ENCODE data around the gene HNRNPH2.

Gene HNRNPH2

DNA sequence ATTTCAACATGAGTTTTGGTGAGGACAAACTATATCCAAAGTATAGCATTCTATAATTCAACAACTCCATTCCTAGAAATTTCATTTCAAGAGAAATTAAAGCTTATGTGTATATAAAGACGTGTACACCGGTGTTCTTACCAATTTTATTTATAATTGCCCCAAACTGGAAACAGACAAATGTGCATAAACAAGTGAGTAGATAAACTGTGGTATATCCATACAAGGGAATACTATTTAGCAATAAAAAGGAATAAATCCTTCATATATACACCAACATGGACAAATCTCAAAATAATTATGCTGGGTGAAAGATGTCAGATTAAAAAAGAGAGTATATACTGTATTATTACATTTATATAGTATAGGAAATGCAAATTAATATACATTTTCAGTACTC is 19.9 kb downstream of the HNRNPH2 start:
- Histone ChIP-seq H3K9ac (ENCODE audit: low read depth, low read length) (no peak overlapping the region), H3K36me3 (ENCODE audit: control insufficient read depth, insufficient read depth, low read length) (peaks cover 2% of the 10 kb centered on the region), H3K4me1 (ENCODE audit: control insufficient read depth, insufficient read depth, low read length) (no peaks in the 10 kb centered on the region), H3K9me3 (ENCODE audit: control insufficient read depth, insufficient read depth, low read length) (peaks cover 7% of the 10 kb centered on the region), H3K27me3 (ENCODE audit: control insufficient read depth, insufficient read depth, low read length) (no peaks in the 10 kb centered on the region), H3K4me3 (ENCODE audit: low read depth, low read length) (no peak overlapping the region)

DNA sequence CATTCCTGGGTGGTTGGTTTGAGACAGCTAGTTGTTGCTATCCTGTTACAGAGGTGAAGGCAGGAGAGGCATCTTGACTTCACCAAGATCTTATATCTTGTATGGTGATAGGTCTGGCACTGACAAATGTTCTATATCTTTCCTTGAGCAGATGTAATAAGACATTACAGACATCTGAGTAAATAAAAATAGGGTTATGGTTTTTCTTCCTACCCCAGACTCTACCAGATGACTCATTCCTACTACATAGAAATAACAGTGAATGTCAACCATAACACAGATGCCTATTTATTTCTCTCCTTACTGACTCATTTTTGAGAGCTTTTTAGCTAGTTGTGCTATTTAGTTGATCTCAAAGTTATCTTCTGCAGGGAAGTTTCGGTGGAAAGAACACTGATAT is 21.9 kb downstream of the HNRNPH2 start:
- Histone ChIP-seq H3K27me3 (ENCODE audit: control insufficient read depth, insufficient read depth, low read length) (no peaks in the 10 kb centered on the region), H3K4me3 (ENCODE audit: low read depth, low read length) (no peak overlapping the region), H3K9ac (ENCODE audit: low read depth, low read length) (no peak overlapping the region), H3K36me3 (ENCODE audit: control insufficient read depth, insufficient read depth, low read length) (peaks cover 2% of the 10 kb centered on the region), H3K9me3 (ENCODE audit: control insufficient read depth, insufficient read depth, low read length) (peaks cover 7% of the 10 kb centered on the region), H3K4me1 (ENCODE audit: control insufficient read depth, insufficient read depth, low read length) (no peaks in the 10 kb centered on the region)

- no peak overlapping the region for H3K9ac ChIP-seq (ENCODE audit: low read depth, low read length)
- no peaks in the 10 kb centered on the region for H3K4me1 ChIP-seq (ENCODE audit: control insufficient read depth, insufficient read depth, low read length)
- H3K9me3 ChIP-seq (ENCODE audit: control insufficient read depth, insufficient read depth, low read length), result peaks cover 7% of the 10 kb centered on the region
- H3K27me3 ChIP-seq (ENCODE audit: control insufficient read depth, insufficient read depth, low read length), result no peaks in the 10 kb centered on the region
- peaks cover 2% of the 10 kb centered on the region for H3K36me3 ChIP-seq (ENCODE audit: control insufficient read depth, insufficient read depth, low read length)
- H3K4me3 ChIP-seq (ENCODE audit: low read depth, low read length), result no peak overlapping the region
Observed at GRCh38 chrX:101430457-101431078, 22.5 kb downstream of the HNRNPH2 start.

DNA sequence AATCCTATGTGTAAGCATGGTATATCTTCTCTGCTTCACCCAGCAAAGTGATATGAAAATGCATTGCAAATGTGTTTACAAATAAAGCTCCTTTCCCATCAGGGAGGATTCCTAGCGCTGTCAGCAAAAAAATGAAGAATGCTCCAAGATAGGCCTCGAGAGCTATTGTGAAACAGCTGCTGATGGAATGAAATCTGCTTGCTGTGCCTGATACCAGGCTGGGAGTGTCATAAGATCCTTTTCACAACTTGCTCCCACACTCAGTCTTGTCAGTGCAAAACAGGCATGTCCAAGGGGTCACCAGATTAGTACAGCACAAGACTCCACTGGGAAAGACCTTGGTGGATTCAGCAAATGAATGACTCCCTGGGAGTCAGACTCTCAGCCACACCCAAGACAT is 34.1 kb downstream of the HNRNPH2 start:
- Histone ChIP-seq H3K36me3 (ENCODE audit: control insufficient read depth, insufficient read depth, low read length) (peaks cover 10% of the 10 kb centered on the region), H3K27me3 (ENCODE audit: control insufficient read depth, insufficient read depth, low read length) (no peaks in the 10 kb centered on the region), H3K9ac (ENCODE audit: low read depth, low read length) (no peak overlapping the region), H3K9me3 (ENCODE audit: control insufficient read depth, insufficient read depth, low read length) (peaks cover 9% of the 10 kb centered on the region), H3K4me1 (ENCODE audit: control insufficient read depth, insufficient read depth, low read length) (no peaks in the 10 kb centered on the region), H3K4me3 (ENCODE audit: low read depth, low read length) (no peak overlapping the region)

- Histone ChIP-seq H3K4me3 (ENCODE audit: low read depth, low read length) (no peak overlapping the region), H3K36me3 (ENCODE audit: control insufficient read depth, insufficient read depth, low read length) (no peaks in the 10 kb centered on the region), H3K9me3 (ENCODE audit: control insufficient read depth, insufficient read depth, low read length) (no peaks in the 10 kb centered on the region), H3K27me3 (ENCODE audit: control insufficient read depth, insufficient read depth, low read length) (no peaks in the 10 kb centered on the region), H3K9ac (ENCODE audit: low read depth, low read length) (no peak overlapping the region), H3K4me1 (ENCODE audit: control insufficient read depth, insufficient read depth, low read length) (no peaks in the 10 kb centered on the region)
Observed at GRCh38 chrX:101449279-101449678, 41.3 kb downstream of the HNRNPH2 start.

DNA sequence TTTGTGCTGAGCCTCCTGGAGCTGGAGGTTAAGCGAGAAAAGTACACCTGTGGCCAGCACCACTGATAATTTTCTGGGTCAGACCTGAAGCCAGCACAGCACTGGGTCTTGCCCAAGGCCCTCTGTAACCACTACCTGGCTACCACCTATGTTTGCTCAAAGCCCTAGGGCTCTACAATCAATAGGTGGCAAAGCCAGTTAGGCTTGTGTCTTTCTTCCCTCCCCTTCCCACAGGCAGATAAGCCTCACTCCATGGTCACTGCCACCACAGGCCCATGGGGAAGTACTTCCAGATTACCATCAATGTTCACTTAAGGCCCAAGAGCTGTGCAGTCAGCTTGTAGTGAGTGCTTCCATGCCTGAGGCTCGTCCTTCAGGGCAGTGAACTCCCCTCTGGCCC is 42.1 kb downstream of the HNRNPH2 start:
- Histone ChIP-seq H3K9ac (ENCODE audit: low read depth, low read length) (no peak overlapping the region), H3K27me3 (ENCODE audit: control insufficient read depth, insufficient read depth, low read length) (no peaks in the 10 kb centered on the region), H3K9me3 (ENCODE audit: control insufficient read depth, insufficient read depth, low read length) (no peaks in the 10 kb centered on the region), H3K4me1 (ENCODE audit: control insufficient read depth, insufficient read depth, low read length) (no peaks in the 10 kb centered on the region), H3K36me3 (ENCODE audit: control insufficient read depth, insufficient read depth, low read length) (no peaks in the 10 kb centered on the region), H3K4me3 (ENCODE audit: low read depth, low read length) (no peak overlapping the region)

DNA sequence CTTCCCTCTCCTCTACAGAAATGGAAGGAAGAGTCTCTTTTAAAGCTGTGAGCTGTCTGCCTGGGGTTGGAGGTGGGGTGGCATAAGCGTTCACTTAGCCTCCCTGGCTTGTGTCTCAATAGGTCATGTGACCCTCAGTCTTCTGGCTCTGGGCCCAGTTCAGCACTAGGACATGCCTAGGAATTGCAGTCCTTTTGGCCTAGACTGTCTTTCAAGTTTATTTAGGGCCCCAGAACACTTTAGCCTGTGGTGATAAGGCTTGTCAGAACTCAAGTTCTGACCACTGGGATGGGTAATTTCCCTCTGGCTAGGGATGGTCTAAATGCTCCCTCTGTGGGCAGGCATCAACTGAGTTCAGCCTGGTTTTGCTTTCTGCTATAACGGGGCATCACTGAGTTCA is 42.9 kb downstream of the HNRNPH2 start:
- H3K4me3 ChIP-seq (ENCODE audit: low read depth, low read length), result no peak overlapping the region
- H3K9ac ChIP-seq (ENCODE audit: low read depth, low read length), result no peak overlapping the region
- H3K4me1 ChIP-seq (ENCODE audit: control insufficient read depth, insufficient read depth, low read length), result no peaks in the 10 kb centered on the region
- H3K36me3 ChIP-seq (ENCODE audit: control insufficient read depth, insufficient read depth, low read length), result no peaks in the 10 kb centered on the region
- H3K9me3 ChIP-seq (ENCODE audit: control insufficient read depth, insufficient read depth, low read length), result no peaks in the 10 kb centered on the region
- H3K27me3 ChIP-seq (ENCODE audit: control insufficient read depth, insufficient read depth, low read length), result no peaks in the 10 kb centered on the region

- Histone ChIP-seq H3K36me3 (ENCODE audit: control insufficient read depth, insufficient read depth, low read length) (no peaks in the 10 kb centered on the region), H3K4me1 (ENCODE audit: control insufficient read depth, insufficient read depth, low read length) (no peaks in the 10 kb centered on the region), H3K9me3 (ENCODE audit: control insufficient read depth, insufficient read depth, low read length) (no peaks in the 10 kb centered on the region), H3K9ac (ENCODE audit: low read depth, low read length) (no peak overlapping the region), H3K27me3 (ENCODE audit: control insufficient read depth, insufficient read depth, low read length) (no peaks in the 10 kb centered on the region), H3K4me3 (ENCODE audit: low read depth, low read length) (no peak overlapping the region)
Observed at GRCh38 chrX:101452056-101452455, 44.0 kb downstream of the HNRNPH2 start.

DNA sequence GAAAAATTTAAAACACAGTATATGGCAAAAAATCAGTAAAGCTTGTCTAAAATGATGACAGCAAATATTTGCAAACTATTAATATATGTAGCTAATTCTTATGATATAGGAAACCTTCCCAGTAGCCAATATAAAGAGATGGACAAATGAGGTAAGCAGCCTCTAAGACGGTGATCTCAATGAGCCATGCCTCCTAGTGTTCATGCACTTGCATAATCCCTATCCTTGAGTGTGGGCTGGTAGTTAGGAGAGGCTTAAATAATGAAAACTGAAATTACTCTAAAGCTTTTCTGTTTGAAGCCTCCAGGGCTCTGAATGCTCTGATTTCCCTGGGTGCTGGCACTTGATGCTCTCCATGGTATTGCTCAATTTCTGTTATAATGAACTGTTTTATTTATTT is 52.6 kb downstream of the HNRNPH2 start:
- Histone ChIP-seq H3K9me3 (ENCODE audit: control insufficient read depth, insufficient read depth, low read length) (no peaks in the 10 kb centered on the region), H3K27me3 (ENCODE audit: control insufficient read depth, insufficient read depth, low read length) (no peaks in the 10 kb centered on the region), H3K4me1 (ENCODE audit: control insufficient read depth, insufficient read depth, low read length) (no peaks in the 10 kb centered on the region), H3K4me3 (ENCODE audit: low read depth, low read length) (no peak overlapping the region), H3K36me3 (ENCODE audit: control insufficient read depth, insufficient read depth, low read length) (no peaks in the 10 kb centered on the region), H3K9ac (ENCODE audit: low read depth, low read length) (no peak overlapping the region)

GRCh38 chrX:101462892-101463291 is 54.9 kb downstream of the HNRNPH2 start:
- Histone ChIP-seq H3K36me3 (ENCODE audit: control insufficient read depth, insufficient read depth, low read length) (no peaks in the 10 kb centered on the region), H3K4me1 (ENCODE audit: control insufficient read depth, insufficient read depth, low read length) (no peaks in the 10 kb centered on the region), H3K9ac (ENCODE audit: low read depth, low read length) (no peak overlapping the region)

More at GRCh38 chrX:101462892-101463291, 54.9 kb downstream of the HNRNPH2 start:
- no peak overlapping the region for H3K4me3 ChIP-seq (ENCODE audit: low read depth, low read length)
- H3K27me3 ChIP-seq (ENCODE audit: control insufficient read depth, insufficient read depth, low read length), result no peaks in the 10 kb centered on the region
- H3K9me3 ChIP-seq (ENCODE audit: control insufficient read depth, insufficient read depth, low read length), result no peaks in the 10 kb centered on the region
